Adrenal gland (tissue), 5 donors: ENCODE results near the gene MYO1B.

ENCODE experiments used
- POLR2A ChIP-seq, 2 donors: fragments of 450-650 bp; IDR thresholded peaks; one replicate each; pipeline ENCODE4 v1.6.1; 2017; ENCODE audit warnings: antibody characterized with exemption in 2 of 2, mild to moderate bottlenecking in 2 of 2, moderate library complexity in 1 of 2
- TF ChIP-seq, protein P1 (sequence below), 6 experiments: fragments of 450-650 bp in 4 of 6; fragments of 200-600 bp in 2 of 6; sonication (generic) in 1 of 6; IDR thresholded peaks; 1 replicate in 5 of 6; 2 replicates in 1 of 6; pipeline versions ENCODE4 v1.5.1 to v1.8.0; 2016 to 2021; ENCODE audit warnings: antibody characterized with exemption in 6 of 6, mild to moderate bottlenecking in 2 of 6, moderate library complexity in 1 of 6
- donor health status: DM: no; HTN: no; CAD: no.

DNA sequence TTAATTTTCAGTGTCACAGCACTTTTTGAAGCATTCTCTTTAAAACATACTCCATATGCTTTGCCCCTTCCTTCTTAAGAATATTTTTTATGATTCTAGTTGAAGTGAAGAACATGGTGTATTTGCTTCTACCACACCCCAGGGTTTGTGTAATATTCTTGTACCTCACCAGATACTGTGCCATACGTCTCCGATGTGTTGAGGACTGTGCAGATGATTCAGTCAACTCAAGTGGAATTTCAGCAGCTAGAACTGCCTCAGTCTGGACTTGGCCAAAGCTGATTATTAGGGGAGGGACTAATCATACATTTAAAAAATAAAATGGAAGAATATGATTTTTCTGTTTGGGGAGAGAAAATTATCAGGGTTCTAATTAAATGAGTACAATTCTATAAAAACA, 115.7 kb downstream of the MYO1B start:
- TF ChIP-seq POLR2A (IDR thresholded peaks at IDR 0.05), result no peak
- TF ChIP-seq, protein P1, sequence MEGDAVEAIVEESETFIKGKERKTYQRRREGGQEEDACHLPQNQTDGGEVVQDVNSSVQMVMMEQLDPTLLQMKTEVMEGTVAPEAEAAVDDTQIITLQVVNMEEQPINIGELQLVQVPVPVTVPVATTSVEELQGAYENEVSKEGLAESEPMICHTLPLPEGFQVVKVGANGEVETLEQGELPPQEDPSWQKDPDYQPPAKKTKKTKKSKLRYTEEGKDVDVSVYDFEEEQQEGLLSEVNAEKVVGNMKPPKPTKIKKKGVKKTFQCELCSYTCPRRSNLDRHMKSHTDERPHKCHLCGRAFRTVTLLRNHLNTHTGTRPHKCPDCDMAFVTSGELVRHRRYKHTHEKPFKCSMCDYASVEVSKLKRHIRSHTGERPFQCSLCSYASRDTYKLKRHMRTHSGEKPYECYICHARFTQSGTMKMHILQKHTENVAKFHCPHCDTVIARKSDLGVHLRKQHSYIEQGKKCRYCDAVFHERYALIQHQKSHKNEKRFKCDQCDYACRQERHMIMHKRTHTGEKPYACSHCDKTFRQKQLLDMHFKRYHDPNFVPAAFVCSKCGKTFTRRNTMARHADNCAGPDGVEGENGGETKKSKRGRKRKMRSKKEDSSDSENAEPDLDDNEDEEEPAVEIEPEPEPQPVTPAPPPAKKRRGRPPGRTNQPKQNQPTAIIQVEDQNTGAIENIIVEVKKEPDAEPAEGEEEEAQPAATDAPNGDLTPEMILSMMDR (IDR thresholded peaks at IDR 0.05), result no peak
